Uterus (tissue), 4 donors: Measurements from ENCODE around the gene TMA7B. TPM values are rescaled to one million over a fixed set of nuclear protein-coding genes. Genes with fewer than 3 reads are reported as not detected.

Experiments
- DNase-seq, 2 donors: peaks; one replicate each; pipeline ENCODE4 v3.0.0-alpha.2; 2019 to 2020
- H3K27ac ChIP-seq, 2 donors: fragments of 200-600 bp; sonication (generic); 1 replicate in 1 of 2; 2 replicates in 1 of 2; pipeline ENCODE4 v1.5.1; 2016 to 2018
- H3K27me3 ChIP-seq, 2 donors: fragments of 200-600 bp; sonication (generic); one replicate each; pipeline ENCODE4 v1.5.1; 2018 to 2019; ENCODE audit warnings: control low read depth in 1 of 2
- H3K36me3 ChIP-seq, 2 donors: fragments of 200-600 bp; sonication (generic); one replicate each; pipeline ENCODE4 v1.5.1; 2019; ENCODE audit warnings: control low read depth in 1 of 2
- H3K4me1 ChIP-seq, 2 donors: fragments of 200-600 bp; sonication (generic); one replicate each; pipeline ENCODE4 v1.5.1; 2018 to 2019; ENCODE audit warnings: control low read depth in 1 of 2
- H3K4me3 ChIP-seq, 2 donors: fragments of 200-600 bp; sonication (generic); 1 replicate in 1 of 2; 2 replicates in 1 of 2; pipeline ENCODE4 v1.5.1; 2018 to 2019; ENCODE audit warnings: mild to moderate bottlenecking in 1 of 2
- H3K9me3 ChIP-seq, 2 donors: fragments of 200-600 bp; sonication (generic); one replicate each; pipeline ENCODE4 v1.5.1; 2019; ENCODE audit warnings: control low read depth in 1 of 2
- POLR2A ChIP-seq, 2 donors: fragments of 450-650 bp; IDR thresholded peaks; one replicate each; pipeline ENCODE4 v1.6.1; 2016; ENCODE audit warnings: antibody characterized with exemption in 2 of 2, mild to moderate bottlenecking in 1 of 2, moderate library complexity in 1 of 2
- intact Hi-C: fragments of 100-400 bp; cut with DNase I; formaldehyde crosslinking; loops from one replicate; pipeline ENCODE4 v1.15.1; 2023; ENCODE audit warnings: low total_unique reads
- total RNA-seq, 4 donors: library from RNA; depleted of rRNA in 3 of 4; stranded (reverse); fragments of >200 nt in 3 of 4; gene quantifications; one replicate each; pipeline versions ENCODE4 v1.1.0 to v1.2.4, GENCODE V29; 2014 to 2023
- TF ChIP-seq, protein P1 (sequence below), 4 experiments: fragments of 200-600 bp in 2 of 4; fragments of 450-650 bp in 2 of 4; sonication (generic) in 2 of 4; IDR thresholded peaks; one replicate each; pipeline ENCODE4 v1.5.1; 2016 to 2019; ENCODE audit warnings: antibody characterized with exemption in 4 of 4, mild to moderate bottlenecking in 2 of 4, moderate library complexity in 1 of 4
- donor health status: DM: yes; HTN: yes; CAD: no.

Gene TMA7B
- total RNA-seq, 4 donors from 2014 or later, result not detected

DNA sequence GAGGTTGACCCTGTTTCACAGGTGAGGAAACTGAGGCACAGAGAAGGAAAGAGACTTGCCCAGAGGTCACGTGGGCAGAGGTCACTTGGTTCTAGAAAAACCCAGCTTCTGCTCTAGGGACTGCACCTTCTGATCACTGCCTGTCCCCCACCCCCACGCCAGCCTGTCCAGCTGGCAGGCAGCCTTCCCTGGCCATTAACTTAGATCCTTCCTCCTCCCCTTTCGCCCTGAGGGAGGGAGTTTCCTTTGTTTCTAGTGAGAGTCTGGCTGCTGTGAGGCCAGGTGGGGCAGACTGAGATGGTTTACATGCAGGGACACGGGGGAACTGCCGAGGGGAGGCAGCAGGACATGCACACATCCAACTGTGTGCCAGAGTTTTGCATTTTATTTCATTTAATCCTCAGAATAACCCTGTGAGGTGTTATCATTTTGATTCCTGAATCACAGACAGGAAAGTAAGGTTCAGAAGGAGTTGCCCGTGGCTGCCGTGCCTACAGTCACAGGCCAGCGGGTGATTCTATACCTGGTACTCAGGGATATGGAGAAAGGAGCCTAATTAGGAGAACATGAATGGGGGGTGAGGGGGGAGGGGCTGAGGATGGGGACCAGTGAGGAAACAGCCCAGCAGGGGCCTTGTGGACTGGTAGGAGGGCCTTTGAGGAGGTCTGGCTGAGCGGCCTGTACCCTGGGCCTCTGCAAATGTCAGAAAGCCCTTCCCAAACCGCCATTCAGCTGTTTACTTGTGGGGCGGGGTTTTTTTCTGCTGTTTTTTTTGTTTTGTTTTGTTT is 37.9 kb downstream of the TMA7B start:
- peaks cover 8 to 10% of the 10 kb centered on the region in 2 donors for H3K27me3 ChIP-seq
- TF ChIP-seq, protein P1, sequence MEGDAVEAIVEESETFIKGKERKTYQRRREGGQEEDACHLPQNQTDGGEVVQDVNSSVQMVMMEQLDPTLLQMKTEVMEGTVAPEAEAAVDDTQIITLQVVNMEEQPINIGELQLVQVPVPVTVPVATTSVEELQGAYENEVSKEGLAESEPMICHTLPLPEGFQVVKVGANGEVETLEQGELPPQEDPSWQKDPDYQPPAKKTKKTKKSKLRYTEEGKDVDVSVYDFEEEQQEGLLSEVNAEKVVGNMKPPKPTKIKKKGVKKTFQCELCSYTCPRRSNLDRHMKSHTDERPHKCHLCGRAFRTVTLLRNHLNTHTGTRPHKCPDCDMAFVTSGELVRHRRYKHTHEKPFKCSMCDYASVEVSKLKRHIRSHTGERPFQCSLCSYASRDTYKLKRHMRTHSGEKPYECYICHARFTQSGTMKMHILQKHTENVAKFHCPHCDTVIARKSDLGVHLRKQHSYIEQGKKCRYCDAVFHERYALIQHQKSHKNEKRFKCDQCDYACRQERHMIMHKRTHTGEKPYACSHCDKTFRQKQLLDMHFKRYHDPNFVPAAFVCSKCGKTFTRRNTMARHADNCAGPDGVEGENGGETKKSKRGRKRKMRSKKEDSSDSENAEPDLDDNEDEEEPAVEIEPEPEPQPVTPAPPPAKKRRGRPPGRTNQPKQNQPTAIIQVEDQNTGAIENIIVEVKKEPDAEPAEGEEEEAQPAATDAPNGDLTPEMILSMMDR (IDR thresholded peaks at IDR 0.05), result no peak
- TF ChIP-seq POLR2A (IDR thresholded peaks at IDR 0.05), result no peak
- peak in 1 of 2 donors; percentile 21 for DNase-seq
- H3K4me3 ChIP-seq, result no peak overlapping the region
- no peaks in the 10 kb centered on the region for H3K4me1 ChIP-seq
- no peaks in the 10 kb centered on the region for H3K9me3 ChIP-seq
- H3K36me3 ChIP-seq, result no peaks in the 10 kb centered on the region
- intact Hi-C loops, result no loop called here
- H3K27ac ChIP-seq, result no peak overlapping the region

DNA sequence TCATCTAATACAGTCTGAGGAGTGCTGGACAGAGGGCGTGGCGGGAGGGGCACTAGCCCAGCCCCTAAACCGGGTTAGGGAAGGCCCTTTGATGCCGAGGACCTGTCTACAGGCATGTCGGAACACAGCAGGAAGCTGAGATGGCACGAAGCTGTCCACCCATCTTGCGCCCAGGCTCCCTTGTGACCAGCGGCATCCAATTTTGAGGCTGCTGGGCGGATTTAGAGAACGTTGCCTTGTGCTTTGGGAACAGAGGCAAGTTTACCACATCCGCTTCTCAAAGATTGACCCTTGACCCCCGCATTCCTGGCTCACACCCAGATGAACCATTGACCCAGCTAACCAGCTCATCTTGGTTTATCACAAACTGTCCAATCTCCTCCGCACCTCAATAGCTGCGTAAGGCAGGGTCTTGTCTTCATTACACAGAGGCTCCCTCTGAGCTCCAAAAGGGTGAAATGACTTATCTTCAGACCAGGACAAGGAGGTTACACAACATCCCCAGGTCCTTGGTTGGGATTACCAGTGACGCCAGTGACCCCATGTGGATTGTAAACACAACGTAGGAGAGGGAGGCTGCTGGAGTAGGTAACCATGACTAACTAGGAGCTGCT is 39.1 kb downstream of the TMA7B start:
- no peak for TF ChIP-seq POLR2A (IDR thresholded peaks at IDR 0.05)
- TF ChIP-seq, protein P1 (IDR thresholded peaks at IDR 0.05), result no peak
- Histone ChIP-seq H3K4me1 (no peaks in the 10 kb centered on the region), H3K9me3 (no peaks in the 10 kb centered on the region), H3K4me3 (no peak overlapping the region), H3K27me3 (peaks cover 2 to 8% of the 10 kb centered on the region in 2 donors), H3K27ac (no peak overlapping the region), H3K36me3 (no peaks in the 10 kb centered on the region)
- intact Hi-C loops, result no loop called here
- no peak for DNase-seq

DNA sequence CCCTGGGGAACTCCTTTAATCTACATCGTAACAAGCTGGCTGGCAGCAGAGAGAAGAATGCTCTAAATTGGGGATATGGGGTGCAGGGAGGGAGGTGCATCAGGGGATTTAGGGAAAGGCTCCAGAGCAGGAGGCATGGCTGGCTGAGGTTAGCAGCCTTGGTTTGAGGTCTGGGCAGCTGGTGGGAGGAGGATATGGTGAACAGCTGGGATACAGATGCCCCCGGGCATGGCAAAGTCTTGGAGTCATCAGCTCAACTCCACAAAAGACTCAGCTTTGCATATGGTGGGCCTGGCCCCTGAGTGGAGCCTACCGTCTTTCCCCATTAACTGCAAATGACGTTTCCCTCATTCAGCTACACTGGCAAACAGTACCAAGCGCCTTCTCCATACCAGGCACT is 40.0 kb downstream of the TMA7B start:
- no peak for DNase-seq
- H3K27ac ChIP-seq, result no peak overlapping the region
- no peaks in the 10 kb centered on the region for H3K36me3 ChIP-seq
- intact Hi-C loops, result no loop called here
- no peaks in the 10 kb centered on the region for H3K9me3 ChIP-seq
- no peaks in the 10 kb centered on the region for H3K4me1 ChIP-seq
- no peak for TF ChIP-seq POLR2A (IDR thresholded peaks at IDR 0.05)
- TF ChIP-seq, protein P1 (IDR thresholded peaks at IDR 0.05), result no peak
- H3K4me3 ChIP-seq, result no peak overlapping the region
- peaks cover 0 to 6% of the 10 kb centered on the region in 2 donors for H3K27me3 ChIP-seq

DNA sequence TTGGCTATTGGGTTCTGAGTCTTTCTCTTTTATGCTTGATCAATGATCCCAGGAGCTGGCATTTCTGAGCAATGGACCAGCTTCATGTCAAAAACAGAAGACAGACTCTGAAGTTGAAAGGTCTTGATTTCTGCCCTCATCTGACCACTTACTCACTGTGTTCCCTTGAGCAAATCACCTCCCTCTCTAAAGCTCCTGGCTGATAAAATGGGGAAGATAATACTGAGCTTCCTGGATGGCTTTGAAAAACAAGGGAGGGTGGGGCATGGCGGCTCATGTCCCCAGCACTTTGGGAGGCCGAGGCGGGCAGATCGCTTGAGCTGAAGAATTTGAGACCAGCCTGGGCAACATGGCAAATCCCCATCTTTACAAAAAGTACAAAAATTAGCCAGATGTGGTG is 40.9 kb downstream of the TMA7B start:
- Histone ChIP-seq H3K9me3 (no peaks in the 10 kb centered on the region), H3K4me1 (no peaks in the 10 kb centered on the region), H3K4me3 (no peak overlapping the region), H3K27ac (no peak overlapping the region), H3K36me3 (no peaks in the 10 kb centered on the region), H3K27me3 (no peaks in the 10 kb centered on the region)
- no peak for DNase-seq
- TF ChIP-seq POLR2A (IDR thresholded peaks at IDR 0.05), result no peak
- TF ChIP-seq, protein P1 (IDR thresholded peaks at IDR 0.05), result no peak
- intact Hi-C loops, result no loop called here
